HEK293T (cell line): ENCODE results near the gene SLC38A10.

Source experiments
- ELF4 ChIP-seq: fragments of 450-650 bp; IDR thresholded peaks from 2 replicates; pipeline ENCODE4 v1.6.1; 2017; ENCODE audit warnings: antibody characterized with exemption
- FOXA1 ChIP-seq: fragments of 450-650 bp; IDR thresholded peaks from 2 replicates; pipeline ENCODE4 v1.6.1; 2016; ENCODE audit warnings: mild to moderate bottlenecking
- FOXK2 ChIP-seq: fragments of 450-650 bp; IDR thresholded peaks from 2 replicates; pipeline ENCODE4 v1.6.1; 2016; ENCODE audit warnings: mild to moderate bottlenecking
- HDGF ChIP-seq: fragments of 450-650 bp; IDR thresholded peaks from 2 replicates; pipeline ENCODE4 v1.6.1; 2017; ENCODE audit warnings: antibody characterized with exemption, borderline replicate concordance
- NFRKB ChIP-seq: fragments of 450-650 bp; IDR thresholded peaks from 2 replicates; pipeline ENCODE4 v1.6.1; 2016; ENCODE audit warnings: mild to moderate bottlenecking, moderate library complexity

- TF ChIP-seq FOXA1 (no peak), FOXK2 (no peak), HDGF (no peak), ELF4 (no peak), NFRKB (no peak)
Observed at GRCh38 chr17:81228420-81228819, 66.7 kb downstream of the SLC38A10 start.
